ENCODE data around the gene LY9.

GRCh38 chr1:160789702-160790611 is 6.0 kb upstream of the LY9 start:
- TF ChIP-seq REST (IDR thresholded peaks at IDR 0.05; ENCODE audit: low read depth, low read length) (no peak), GABPA (IDR thresholded peaks at IDR 0.05; ENCODE audit: low read depth) (no peak), CTCF (IDR thresholded peaks at IDR 0.05) (no peak), MAX (IDR thresholded peaks at IDR 0.05; ENCODE audit: low read depth) (no peak), EZH2phosphoT487 (IDR thresholded peaks at IDR 0.05; ENCODE audit: borderline replicate concordance, low read depth) (no peak), SIN3A (IDR thresholded peaks at IDR 0.05; ENCODE audit: borderline replicate concordance, low read depth, low read length) (no peak), ELF1 (IDR thresholded peaks at IDR 0.05) (no peak), NRF1 (IDR thresholded peaks at IDR 0.05; ENCODE audit: low read depth, low read length) (no peak)

Data from SK-N-SH (cell line).